SK-N-SH treated with all-trans-retinoic acid at 6 μM for 48 hours (cell line): ENCODE data around the gene PEMT.

Source experiments
- ARNTL ChIP-seq: fragments of 450-650 bp; formaldehyde crosslinking; IDR thresholded peaks from 2 replicates; pipeline ENCODE4 v1.5.0; 2020; ENCODE audit warnings: low read depth, mild to moderate bottlenecking, moderate library complexity, borderline replicate concordance
- PATZ1 ChIP-seq: fragments of 250-450 bp; sonication (Bioruptor Pico); IDR thresholded peaks from 2 replicates; pipeline ENCODE4 v1.8.0; 2020; ENCODE audit warnings: mild to moderate bottlenecking, moderate library complexity, borderline replicate concordance
- TSHZ2 ChIP-seq: fragments of 250-450 bp; sonication (Bioruptor Pico); IDR thresholded peaks from 2 replicates; pipeline ENCODE4 v1.5.0; 2020; ENCODE audit warnings: mild to moderate bottlenecking, moderate library complexity
- ZFP30 ChIP-seq: fragments of 450-650 bp; formaldehyde crosslinking; IDR thresholded peaks from 2 replicates; pipeline ENCODE4 v1.5.0; 2022; ENCODE audit warnings: mild to moderate bottlenecking, moderate library complexity

GRCh38 chr17:17613708-17614114 lies 22.2 kb upstream of the PEMT start:
- TF ChIP-seq ARNTL (CRISPR knock-in tag) (no peak), PATZ1 (CRISPR knock-in tag) (no peak), TSHZ2 (CRISPR knock-in tag) (no peak), ZFP30 (CRISPR knock-in tag) (no peak)
